GM10266 (cell line): ENCODE results near the gene SNX9.
"Not testable (repeated sequence)": the region's sequence is repeated elsewhere in the genome, so short reads cannot be mapped to it uniquely, and the experiment has no call there.

Experiments
- DNase-seq: peaks from one replicate; pipeline ENCODE4 v3.0.0; 2012; ENCODE audit errors: extremely low spot score
- TF ChIP-seq, protein P1 (sequence below): IDR thresholded peaks from 2 replicates; pipeline ENCODE4 v1.5.1; 2012; ENCODE audit warnings: mild to moderate bottlenecking, low read depth; ENCODE audit not compliant: control insufficient read depth, insufficient read depth; ENCODE audit errors: missing control alignments

The SNX9 gene

DNA sequence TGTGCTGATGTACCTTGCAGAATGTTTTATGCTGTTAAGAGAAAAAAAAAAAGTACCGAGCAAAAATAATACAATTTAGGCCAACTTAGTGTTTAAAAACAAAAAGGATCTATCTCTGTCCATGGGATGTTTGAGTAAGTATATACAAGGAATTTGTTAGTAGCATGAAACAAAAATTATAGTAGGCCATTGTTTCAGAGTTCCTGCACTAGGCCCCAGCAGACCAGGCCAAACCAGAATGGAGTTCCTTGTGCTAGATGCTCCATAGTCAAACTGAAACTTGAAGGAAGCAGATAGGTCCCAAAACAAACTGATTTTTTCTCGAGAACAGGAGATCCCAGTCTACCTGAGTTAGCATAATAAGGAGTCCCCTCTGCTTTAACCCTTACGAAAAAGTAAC, 72.5 kb downstream of the SNX9 start:
- TF ChIP-seq, protein P1, sequence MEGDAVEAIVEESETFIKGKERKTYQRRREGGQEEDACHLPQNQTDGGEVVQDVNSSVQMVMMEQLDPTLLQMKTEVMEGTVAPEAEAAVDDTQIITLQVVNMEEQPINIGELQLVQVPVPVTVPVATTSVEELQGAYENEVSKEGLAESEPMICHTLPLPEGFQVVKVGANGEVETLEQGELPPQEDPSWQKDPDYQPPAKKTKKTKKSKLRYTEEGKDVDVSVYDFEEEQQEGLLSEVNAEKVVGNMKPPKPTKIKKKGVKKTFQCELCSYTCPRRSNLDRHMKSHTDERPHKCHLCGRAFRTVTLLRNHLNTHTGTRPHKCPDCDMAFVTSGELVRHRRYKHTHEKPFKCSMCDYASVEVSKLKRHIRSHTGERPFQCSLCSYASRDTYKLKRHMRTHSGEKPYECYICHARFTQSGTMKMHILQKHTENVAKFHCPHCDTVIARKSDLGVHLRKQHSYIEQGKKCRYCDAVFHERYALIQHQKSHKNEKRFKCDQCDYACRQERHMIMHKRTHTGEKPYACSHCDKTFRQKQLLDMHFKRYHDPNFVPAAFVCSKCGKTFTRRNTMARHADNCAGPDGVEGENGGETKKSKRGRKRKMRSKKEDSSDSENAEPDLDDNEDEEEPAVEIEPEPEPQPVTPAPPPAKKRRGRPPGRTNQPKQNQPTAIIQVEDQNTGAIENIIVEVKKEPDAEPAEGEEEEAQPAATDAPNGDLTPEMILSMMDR = no peak
- DNase-seq = no peak

DNA sequence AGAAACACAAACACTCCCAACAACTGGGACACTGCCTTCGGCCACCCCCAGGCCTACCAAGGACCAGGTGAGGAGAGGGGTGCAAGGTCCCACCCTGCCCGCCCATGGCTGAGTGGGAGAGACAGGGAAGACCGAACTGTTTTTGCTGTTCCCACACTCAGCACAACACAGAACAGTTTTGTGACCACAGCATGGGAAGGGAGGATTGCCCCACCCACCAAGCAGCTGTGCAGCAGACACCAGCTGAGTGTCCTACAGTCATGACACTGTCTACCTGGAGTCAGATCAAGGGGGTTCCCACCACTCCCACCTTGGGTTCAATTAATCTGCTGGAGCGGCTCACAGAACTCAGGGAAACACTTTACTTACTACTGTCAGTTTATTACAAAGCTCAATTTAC, 73.9 kb downstream of the SNX9 start:
- TF ChIP-seq, protein P1 = no peak
- no peak for DNase-seq

DNA sequence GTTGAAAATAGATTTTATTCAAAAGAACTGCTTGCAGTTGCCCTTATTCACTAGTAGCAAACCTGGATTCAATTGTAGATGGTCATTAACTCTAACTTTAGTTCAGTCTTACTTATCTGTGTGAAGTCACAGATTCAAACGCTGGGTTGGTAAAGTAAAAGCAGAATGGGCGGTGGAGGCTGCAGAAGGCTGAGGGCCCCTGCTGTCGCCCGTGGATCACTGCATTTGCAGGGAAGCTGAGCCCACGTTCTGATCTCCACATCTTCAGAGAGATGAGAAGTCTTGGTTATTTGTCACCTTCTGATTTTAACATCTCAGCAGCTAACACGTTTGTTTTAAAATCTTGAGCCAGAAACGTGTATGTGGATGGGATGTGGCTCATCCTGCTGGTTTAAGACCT, 75.1 kb downstream of the SNX9 start:
- TF ChIP-seq, protein P1 = no peak

DNA sequence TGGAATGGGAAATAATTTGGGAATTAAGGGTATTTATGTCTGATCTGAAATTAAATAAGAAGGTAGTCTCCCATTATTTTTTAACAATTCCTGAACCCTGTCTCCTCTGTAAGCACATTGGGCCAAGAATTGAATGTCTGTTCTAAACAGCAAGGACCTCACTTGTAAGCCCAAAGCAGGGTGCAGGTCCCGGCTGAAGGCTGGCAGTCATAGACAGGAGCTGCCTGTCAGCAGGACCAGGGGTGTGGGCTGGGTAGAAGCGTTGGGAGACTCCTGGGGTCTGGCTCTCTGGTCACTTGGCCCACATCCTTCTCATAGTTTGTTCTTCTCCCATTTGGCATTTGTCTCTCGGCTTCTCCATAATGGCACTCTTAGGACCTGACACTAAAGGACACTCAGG, 75.6 kb downstream of the SNX9 start:
- TF ChIP-seq, protein P1 = no peak
- DNase-seq = no peak

More for the DNA sequence above, 75.1 kb downstream of the SNX9 start:
- no peak for DNase-seq

- not testable (repeated sequence) for DNase-seq
Measured at GRCh38 chr6:157900262-157900661, 77.2 kb downstream of the SNX9 start.

DNA sequence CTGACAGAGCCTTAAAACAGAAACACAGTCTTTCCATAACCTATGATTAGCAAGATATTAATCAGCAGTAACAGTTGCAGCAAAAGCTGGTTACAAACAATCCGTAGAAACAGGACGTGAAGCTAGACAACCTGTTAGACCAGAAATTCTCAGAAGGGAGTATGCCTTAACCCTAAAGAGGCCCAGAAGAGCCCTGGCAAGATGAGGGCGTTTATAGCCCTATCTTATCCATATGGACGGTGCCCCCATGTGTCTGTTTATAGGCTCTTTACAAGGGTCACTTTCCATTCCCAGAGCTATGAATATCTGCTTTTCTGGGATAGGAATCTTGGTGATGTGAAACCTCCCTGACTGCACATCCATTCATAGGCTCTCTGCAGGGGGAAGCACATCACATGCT, 77.7 kb downstream of the SNX9 start:
- not testable (repeated sequence) for DNase-seq

DNA sequence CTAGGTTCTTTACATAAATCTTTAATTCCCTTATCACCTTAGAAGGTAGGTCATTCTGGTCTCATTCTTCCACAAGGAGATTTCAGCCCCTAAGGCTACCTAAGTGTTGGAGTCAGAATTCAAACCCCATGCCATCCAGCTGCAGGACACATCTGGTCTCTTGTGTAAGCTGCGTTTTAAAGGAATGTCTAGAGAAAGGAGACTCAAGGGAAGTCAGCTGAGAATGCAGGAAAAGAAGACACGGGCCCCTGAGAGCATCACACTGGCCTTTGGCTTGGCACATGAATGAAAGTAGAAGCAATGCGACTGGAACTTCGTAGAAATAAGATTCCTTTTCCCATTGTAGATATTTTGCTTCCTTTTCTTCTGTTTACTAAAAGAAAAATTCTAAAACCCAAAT, 82.0 kb downstream of the SNX9 start:
- TF ChIP-seq, protein P1 = no peak
- DNase-seq = no peak

DNA sequence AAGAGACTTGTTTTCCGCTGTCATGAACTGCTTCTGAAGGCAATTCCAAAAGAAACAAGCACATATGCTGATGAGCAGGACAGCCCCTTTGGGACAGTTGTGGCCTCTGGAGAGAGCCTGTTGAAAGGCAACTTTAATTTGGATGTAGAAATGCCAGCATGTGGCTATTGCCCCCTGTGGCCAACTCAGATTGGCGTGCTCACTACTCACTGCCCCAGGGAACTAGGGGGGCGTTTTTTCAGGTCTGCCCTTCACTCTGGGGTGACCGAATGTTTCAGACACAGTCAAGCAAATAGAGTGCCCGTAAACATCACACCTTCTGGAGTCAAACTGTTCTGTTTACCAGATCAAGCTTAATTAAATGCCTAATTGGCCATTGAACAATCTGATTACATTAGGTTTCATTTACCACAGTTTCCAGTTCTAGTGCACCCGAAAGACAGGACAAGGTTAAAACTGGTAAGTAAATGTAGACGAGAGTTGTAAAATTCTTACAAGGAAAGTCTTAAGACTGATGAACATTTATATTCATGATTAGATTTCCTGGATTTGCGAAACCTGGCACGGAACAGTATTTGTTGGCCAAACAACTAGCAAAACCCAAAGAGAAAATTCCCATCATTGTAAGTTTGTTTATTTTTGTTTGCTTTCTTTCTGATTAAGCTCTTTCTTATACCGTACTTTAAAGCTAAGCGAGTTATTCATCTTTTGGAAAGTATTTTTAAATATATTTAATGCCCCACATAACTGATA, 82.7 kb downstream of the SNX9 start:
- TF ChIP-seq, protein P1 = no peak
- DNase-seq = no peak
